Measurements from ENCODE around the gene GPR61.

The GPR61 gene

DNA sequence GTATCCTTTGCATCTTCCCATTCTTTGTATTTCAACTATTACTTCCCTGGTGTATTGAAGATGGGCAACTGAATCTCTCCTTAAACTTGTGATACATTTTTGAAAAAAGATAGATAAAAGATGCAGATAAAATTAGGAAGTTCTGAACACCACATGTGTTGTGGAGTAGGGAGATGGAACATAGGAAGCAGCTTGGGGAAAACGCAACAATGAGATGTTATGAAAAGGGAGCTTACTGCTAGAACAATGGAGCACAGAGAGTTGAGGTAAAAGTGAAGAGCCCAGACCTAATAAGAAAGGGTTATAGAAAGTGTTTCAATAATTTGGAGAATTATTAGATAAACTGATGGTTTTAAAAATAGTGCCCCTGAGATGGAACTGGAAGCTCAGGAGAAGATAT is 29.7 kb downstream of the GPR61 start:
- no peak for DNase-seq (ENCODE audit: low read depth in 2 of 2)

GRCh38 chr1:109570414-109570813 is 30.7 kb downstream of the GPR61 start:
- no peak for DNase-seq (ENCODE audit: low read depth in 2 of 2)

DNA sequence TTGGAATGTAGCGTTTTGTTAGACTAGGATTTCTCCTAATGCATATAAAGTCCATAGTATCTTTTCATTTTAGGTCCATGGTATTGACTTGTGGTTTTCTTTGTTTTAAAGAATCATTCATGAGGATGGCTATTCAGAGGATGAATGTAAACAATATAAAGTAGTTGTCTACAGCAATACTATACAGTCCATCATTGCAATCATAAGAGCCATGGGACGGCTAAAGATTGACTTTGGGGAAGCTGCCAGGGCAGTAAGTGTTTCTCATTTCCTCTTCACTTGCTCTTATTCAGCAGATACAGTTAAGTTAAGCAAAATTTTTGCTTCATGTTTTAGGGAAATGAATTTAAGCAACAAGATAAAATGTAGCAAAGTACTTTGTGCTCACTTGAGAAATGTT is 34.1 kb downstream of the GPR61 start:
- no peak for DNase-seq (ENCODE audit: low read depth in 2 of 2)

DNA sequence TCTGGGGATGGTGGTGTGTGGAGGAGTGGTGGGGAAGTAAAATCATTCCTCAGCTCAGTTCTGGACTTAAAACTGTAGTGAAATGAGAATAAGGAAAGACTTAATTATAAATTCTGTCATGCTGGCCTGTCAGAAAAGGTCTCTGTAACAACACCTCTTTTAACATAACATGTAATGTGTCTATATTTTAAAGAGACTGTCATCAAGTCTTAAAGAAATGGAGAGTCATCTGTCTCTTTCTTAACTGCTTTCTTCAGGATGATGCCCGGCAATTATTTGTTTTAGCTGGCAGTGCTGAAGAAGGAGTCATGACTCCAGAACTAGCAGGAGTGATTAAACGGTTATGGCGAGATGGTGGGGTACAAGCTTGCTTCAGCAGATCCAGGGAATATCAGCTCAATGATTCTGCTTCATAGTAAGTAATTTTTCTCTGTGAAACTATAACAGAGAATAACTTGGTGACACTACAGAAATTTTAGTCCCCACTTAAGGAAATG is 39.3 kb downstream of the GPR61 start:
- no peak for DNase-seq (ENCODE audit: low read depth in 2 of 2)

GRCh38 chr1:109579491-109579890 is 39.8 kb downstream of the GPR61 start:
- DNase-seq (ENCODE audit: low read depth in 2 of 2) = no peak

GRCh38 chr1:109582021-109582420 is 42.3 kb downstream of the GPR61 start:
- no peak for DNase-seq (ENCODE audit: low read depth in 2 of 2)

DNA sequence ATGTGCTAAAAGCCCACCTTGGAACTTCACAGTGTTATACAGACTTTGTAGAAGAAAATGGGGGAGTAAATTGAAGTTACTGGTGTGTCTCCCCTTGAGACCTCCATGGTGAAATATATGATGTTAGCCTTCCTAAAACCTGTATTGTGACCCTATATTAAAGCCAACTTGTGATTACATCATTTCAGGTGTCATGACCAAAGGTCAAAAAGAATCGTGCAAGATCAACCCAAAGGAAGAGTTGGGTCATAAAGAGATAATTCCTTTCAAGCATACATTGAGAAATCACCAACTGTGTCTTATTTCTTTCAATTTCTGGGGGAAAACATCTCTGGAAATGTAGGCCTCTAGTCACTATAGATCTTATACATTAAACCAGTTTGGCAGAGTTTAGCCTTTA is 45.1 kb downstream of the GPR61 start:
- no peak for DNase-seq (ENCODE audit: low read depth in 2 of 2)

DNA sequence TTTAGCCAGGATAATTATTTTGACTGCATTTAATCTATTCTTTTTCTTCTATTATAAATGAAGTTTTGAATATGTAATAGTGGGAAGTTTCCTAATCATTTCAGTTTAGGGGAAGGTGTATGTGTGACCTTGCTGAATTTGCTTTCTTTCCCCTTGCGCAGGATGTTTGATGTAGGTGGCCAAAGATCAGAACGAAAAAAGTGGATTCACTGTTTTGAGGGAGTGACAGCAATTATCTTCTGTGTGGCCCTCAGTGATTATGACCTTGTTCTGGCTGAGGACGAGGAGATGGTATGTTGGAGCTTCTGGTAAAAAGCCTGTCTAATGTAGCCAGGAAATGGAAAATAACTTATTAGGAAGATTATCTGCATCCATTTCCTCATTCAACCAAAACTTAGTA is 46.4 kb downstream of the GPR61 start:
- DNase-seq (ENCODE audit: low read depth in 2 of 2) = no peak

DNA sequence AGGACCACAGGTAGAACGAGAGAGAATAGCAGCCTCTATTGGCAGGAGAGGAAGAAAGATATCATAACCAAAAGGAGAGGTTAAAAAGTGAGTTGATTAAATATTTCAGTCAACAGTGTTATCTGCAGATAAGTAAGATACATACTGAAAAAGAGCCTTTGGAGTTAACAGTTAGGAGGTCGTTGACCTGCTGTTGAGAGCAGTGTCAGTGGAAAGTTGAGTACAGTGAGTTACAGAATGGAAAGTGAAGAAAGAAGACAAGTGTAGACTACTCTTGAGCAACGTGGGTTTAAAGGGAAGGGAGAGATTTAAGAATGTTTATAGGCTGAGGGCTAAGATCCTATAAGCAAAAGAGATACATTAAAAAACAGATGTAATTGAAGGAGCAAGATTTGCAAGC is 49.5 kb downstream of the GPR61 start:
- DNase-seq (ENCODE audit: low read depth in 2 of 2) = no peak

DNA sequence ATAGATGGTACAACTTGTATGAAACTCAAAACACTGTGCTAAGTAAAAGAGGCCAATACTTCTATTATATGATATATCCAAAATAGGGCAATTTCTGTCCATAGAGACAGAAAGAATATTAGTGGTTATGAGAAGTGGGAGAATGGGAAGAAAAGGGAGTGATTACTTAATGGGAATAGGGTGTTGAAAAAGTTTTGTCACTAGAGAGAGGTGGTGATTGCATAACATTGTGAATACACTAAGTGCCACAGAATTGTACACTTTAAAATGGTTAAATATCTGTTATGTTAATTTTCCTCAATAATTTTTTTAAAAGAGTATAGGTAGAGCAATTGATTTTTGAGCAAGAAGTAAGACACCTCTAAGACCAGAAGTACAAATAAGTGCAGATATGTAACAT is 50.0 kb downstream of the GPR61 start:
- no peak for DNase-seq (ENCODE audit: low read depth in 2 of 2)

GRCh38 chr1:109592916-109593315 is 53.2 kb downstream of the GPR61 start:
- DNase-seq (ENCODE audit: low read depth in 2 of 2) = no peak

GRCh38 chr1:109595531-109595930 is 55.9 kb downstream of the GPR61 start:
- no peak for DNase-seq (ENCODE audit: low read depth in 2 of 2)

All from stimulated activated CD4-positive, alpha-beta T cell treated with anti-CD3 and anti-CD28 coated beads, Interleukin-1b, Interleukin-23, amount 100 ng/mL, for 1 hour (primary cell).